Esophagus squamous epithelium (tissue), 5 donors: ENCODE results near the gene LARP1. TPM values are rescaled to one million over a fixed set of nuclear protein-coding genes. Genes with fewer than 3 reads are reported as not detected.
A peak's percentile ranks its signal among the peaks of the same experiment; 100 is the strongest.

Experiments
- DNase-seq: peaks from one replicate; lab custom pipeline; 2025; lab: John Stamatoyannopoulos, UW
- H3K27ac ChIP-seq, 4 donors: fragments of 200-600 bp; sonication (generic); one replicate each; pipeline ENCODE4 v1.5.1; 2016 to 2019; ENCODE audit warnings: mild to moderate bottlenecking in 1 of 4
- H3K27me3 ChIP-seq, 4 donors: fragments of 200-600 bp; sonication (generic); 1 replicate in 3 of 4; 2 replicates in 1 of 4; pipeline versions ENCODE4 v1.5.1 to v1.6.0; 2017 to 2021; ENCODE audit warnings: antibody characterized with exemption in 1 of 4
- H3K36me3 ChIP-seq, 3 donors: fragments of 200-600 bp; sonication (generic); one replicate each; pipeline ENCODE4 v1.5.1; 2016 to 2019
- H3K4me1 ChIP-seq, 3 donors: fragments of 200-600 bp; sonication (generic); one replicate each; pipeline ENCODE4 v1.5.1; 2017 to 2019
- H3K4me3 ChIP-seq, 4 donors: fragments of 200-600 bp; sonication (generic); 1 replicate in 3 of 4; 2 replicates in 1 of 4; pipeline ENCODE4 v1.5.1; 2016 to 2019; ENCODE audit warnings: mild to moderate bottlenecking in 2 of 4, moderate library complexity in 1 of 4
- H3K9me3 ChIP-seq, 3 donors: fragments of 200-600 bp; sonication (generic); one replicate each; pipeline ENCODE4 v1.5.1; 2016 to 2019
- CTCF ChIP-seq, 6 experiments: fragments of 450-650 bp in 4 of 6; fragments of 200-600 bp in 2 of 6; sonication (generic) in 2 of 6; IDR thresholded peaks; one replicate each; pipeline ENCODE4 v1.5.1; 2016 to 2019; ENCODE audit warnings: antibody characterized with exemption in 6 of 6, mild to moderate bottlenecking in 4 of 6, moderate library complexity in 4 of 6
- POLR2A ChIP-seq, 4 donors: fragments of 450-650 bp; IDR thresholded peaks; one replicate each; pipeline ENCODE4 v1.6.1; 2017; ENCODE audit warnings: antibody characterized with exemption in 4 of 4, mild to moderate bottlenecking in 4 of 4, moderate library complexity in 3 of 4
- WGBS, 2 donors: methylation state at CpG; one replicate each; pipeline ENCODE4 v1.1.5; 2018; 5-methylcytosine and 5-hydroxymethylcytosine counted together
- intact Hi-C: fragments of 100-400 bp; cut with DNase I; formaldehyde crosslinking; loops from one replicate; pipeline ENCODE4 v1.15.0; 2022
- total RNA-seq, 4 donors: library from RNA; depleted of rRNA; stranded (reverse); fragments of >200 nt; gene quantifications; one replicate each; pipeline ENCODE4 v1.1.0, GENCODE V29; 2016
- donor health status: DM: yes; HTN: yes; CAD: no.

Gene LARP1
- total RNA-seq, 4 donors from 2014 or later, result 81.7 to 105 (median 95.2) TPM

DNA sequence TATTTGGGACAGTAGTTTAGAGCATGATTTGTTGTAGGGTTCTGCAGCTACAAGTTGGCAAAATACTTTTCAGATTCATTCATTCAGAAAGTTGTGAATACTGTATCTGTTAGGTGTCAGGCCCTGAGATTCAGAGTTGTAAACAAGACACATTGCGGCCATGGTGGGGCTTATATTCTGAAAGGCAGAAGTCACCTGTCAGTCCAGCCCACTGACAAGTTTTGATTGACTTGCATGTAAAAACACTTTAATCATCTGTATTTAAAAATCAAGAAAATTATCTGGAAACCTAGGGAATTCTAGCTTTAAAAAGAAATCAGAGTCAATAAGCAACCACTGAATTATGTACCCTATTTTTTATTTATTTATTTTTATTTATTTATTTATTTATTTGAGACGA is 13.0 kb downstream of the LARP1 start:
- no peak for TF ChIP-seq POLR2A (IDR thresholded peaks at IDR 0.05)
- no peak for TF ChIP-seq CTCF (IDR thresholded peaks at IDR 0.05)
- Histone ChIP-seq H3K4me3 (no peak overlapping the region), H3K27me3 (no peaks in the 10 kb centered on the region), H3K4me1 (peaks cover 12 to 83% (median 54%) of the 10 kb centered on the region in 3 donors), H3K36me3 (no peaks in the 10 kb centered on the region), H3K27ac (no peak overlapping the region), H3K9me3 (no peaks in the 10 kb centered on the region)
- 94% methylated on average over 2 of the region's 2 CpGs for WGBS, 2 donors
- intact Hi-C loops, result no loop called here
- no peak for DNase-seq

- intact Hi-C loops, result no loop called here
- TF ChIP-seq CTCF (IDR thresholded peaks at IDR 0.05) (no peak), POLR2A (IDR thresholded peaks at IDR 0.05) (no peak)
- peak overlapping the region in 1 of 4 donors; percentile 28 for H3K27ac ChIP-seq
- H3K4me1 ChIP-seq, result peaks cover 12 to 95% (median 54%) of the 10 kb centered on the region in 3 donors
- no peak overlapping the region for H3K4me3 ChIP-seq
- no peak for DNase-seq
- no peaks in the 10 kb centered on the region for H3K27me3 ChIP-seq
- 50% methylated on average over 2 of the region's 2 CpGs for WGBS, 2 donors
- no peaks in the 10 kb centered on the region for H3K36me3 ChIP-seq
- no peaks in the 10 kb centered on the region for H3K9me3 ChIP-seq
These were observed 14.9 kb downstream of the LARP1 start for GRCh38 chr5:154770111-154770510.

DNA sequence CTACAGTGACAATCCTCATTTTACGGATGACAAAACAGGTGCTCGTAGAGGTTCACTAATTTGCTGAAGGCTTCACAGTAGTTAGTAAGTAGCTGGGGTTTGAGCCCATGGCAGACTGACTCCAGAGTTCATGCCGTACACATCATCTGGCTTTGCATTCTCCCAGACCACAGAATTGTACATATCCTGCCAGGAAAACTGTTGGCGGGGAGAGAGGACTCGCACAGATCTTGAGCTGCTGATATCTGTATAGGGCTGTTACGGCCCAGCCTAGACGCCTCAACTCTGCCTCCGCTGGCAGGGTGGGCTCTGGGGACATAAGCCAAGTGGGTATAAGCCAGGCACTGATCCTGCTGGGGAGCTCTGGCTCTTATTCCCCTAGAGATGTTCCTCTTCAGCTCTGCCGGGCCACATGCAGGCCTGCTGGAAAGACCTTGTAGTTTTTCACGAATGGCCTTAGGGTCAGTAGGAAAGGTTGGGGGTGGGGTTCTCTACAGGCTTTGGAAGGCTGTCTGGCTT is 16.3 kb downstream of the LARP1 start:
- Histone ChIP-seq H3K9me3 (no peaks in the 10 kb centered on the region), H3K27ac (peak overlapping the region in 3 of 4 donors; percentile 28 to 74 (median 51)), H3K36me3 (no peaks in the 10 kb centered on the region), H3K4me3 (peak overlapping the region in 1 of 4 donors; percentile 17), H3K4me1 (peaks cover 12 to 95% (median 59%) of the 10 kb centered on the region in 3 donors), H3K27me3 (no peaks in the 10 kb centered on the region)
- TF ChIP-seq POLR2A (IDR thresholded peaks at IDR 0.05), result no peak
- no peak for TF ChIP-seq CTCF (IDR thresholded peaks at IDR 0.05)
- intact Hi-C loops, result no loop called here
- WGBS, 2 donors, result 49 to 66% methylated on average over 5 to 10 of the region's 10 CpGs
- no peak for DNase-seq

DNA sequence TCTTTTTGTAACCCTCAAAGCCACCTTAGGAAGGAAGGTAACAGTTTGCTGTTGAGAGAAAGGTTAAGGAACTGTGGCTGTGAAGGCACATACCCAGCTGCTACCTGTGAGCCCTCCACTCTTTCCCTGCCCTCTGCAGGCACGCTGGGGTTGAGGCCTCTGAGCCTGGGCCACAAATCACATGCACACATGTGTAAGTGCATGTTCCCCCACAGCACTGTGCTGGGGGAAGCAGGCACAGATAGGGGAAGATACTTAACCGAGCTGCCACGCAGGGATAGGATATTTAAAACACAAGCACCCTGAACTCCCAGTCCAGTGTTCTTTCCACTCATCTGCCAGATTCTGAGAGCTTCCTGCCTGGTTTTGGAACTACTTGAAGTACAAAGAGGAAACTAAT is 18.1 kb downstream of the LARP1 start:
- Histone ChIP-seq H3K36me3 (no peaks in the 10 kb centered on the region), H3K4me3 (no peak overlapping the region), H3K27me3 (no peaks in the 10 kb centered on the region), H3K9me3 (no peaks in the 10 kb centered on the region), H3K4me1 (peaks cover 12 to 89% (median 47%) of the 10 kb centered on the region in 3 donors), H3K27ac (no peak overlapping the region)
- TF ChIP-seq POLR2A (IDR thresholded peaks at IDR 0.05) (no peak), CTCF (IDR thresholded peaks at IDR 0.05) (no peak)
- intact Hi-C loops, result no loop called here
- 70 to 83% methylated on average over 1 to 3 of the region's 3 CpGs for WGBS, 2 donors
- DNase-seq, result no peak

DNA sequence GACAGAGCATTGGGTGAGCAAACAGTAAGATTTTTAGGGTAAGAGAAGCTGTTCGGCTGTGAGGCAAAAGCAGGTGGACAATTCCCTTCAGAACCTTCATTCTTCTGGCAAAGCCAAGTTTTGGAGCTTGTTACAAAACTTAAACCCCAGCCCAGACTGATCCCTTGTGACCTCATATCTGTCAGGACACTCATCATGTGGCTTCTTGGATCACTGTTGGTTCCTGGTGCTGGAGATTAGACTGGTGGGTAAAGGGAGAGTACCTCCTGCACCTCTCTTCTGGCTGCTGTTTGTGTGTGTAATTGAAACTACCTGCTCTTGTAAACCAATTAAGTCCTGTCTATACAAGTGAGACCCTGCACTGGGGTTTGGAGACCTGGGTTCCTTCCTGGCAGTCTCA is 21.0 kb downstream of the LARP1 start:
- no peak for DNase-seq
- no peaks in the 10 kb centered on the region for H3K27me3 ChIP-seq
- no peaks in the 10 kb centered on the region for H3K36me3 ChIP-seq
- no peak overlapping the region for H3K27ac ChIP-seq
- intact Hi-C loops, result no loop called here
- H3K9me3 ChIP-seq, result no peaks in the 10 kb centered on the region
- H3K4me3 ChIP-seq, result no peak overlapping the region
- peaks cover 0 to 90% (median 34%) of the 10 kb centered on the region in 3 donors for H3K4me1 ChIP-seq
- WGBS, 2 donors, result 64 to 78% methylated on average over 1 of the region's 1 CpG
- no peak for TF ChIP-seq CTCF (IDR thresholded peaks at IDR 0.05)
- no peak for TF ChIP-seq POLR2A (IDR thresholded peaks at IDR 0.05)
